Breast epithelium (tissue), 4 donors: ENCODE data around the gene PYGB. TPM values are rescaled to one million over a fixed set of nuclear protein-coding genes. Genes with fewer than 3 reads are reported as not detected.

Experiments used
- DNase-seq, 2 donors: peaks; one replicate each; pipeline ENCODE4 v3.0.0-alpha.2; 2019; ENCODE audit warnings: low spot score in 2 of 2
- H3K27ac ChIP-seq, 2 donors: fragments of 200-600 bp; sonication (generic) in 1 of 2; one replicate each; pipeline ENCODE4 v1.5.1; 2016 to 2019; ENCODE audit warnings: mild to moderate bottlenecking in 1 of 2
- H3K27me3 ChIP-seq, 2 donors: fragments of 200-600 bp; sonication (generic) in 1 of 2; one replicate each; pipeline versions ENCODE4 v1.5.1 to v1.6.0; 2017 to 2019; ENCODE audit warnings: control low read depth in 1 of 2, mild to moderate bottlenecking in 1 of 2
- H3K36me3 ChIP-seq: fragments of 200-600 bp; one replicate; pipeline ENCODE4 v1.5.1; 2019
- H3K4me1 ChIP-seq, 2 donors: fragments of 200-600 bp; sonication (generic); one replicate each; pipeline ENCODE4 v1.5.1; 2016 to 2019; ENCODE audit warnings: control low read depth in 1 of 2
- H3K4me3 ChIP-seq, 3 donors: fragments of 200-600 bp; sonication (generic); 1 replicate in 2 of 3; 2 replicates in 1 of 3; pipeline ENCODE4 v1.5.1; 2016 to 2019; ENCODE audit warnings: mild to moderate bottlenecking in 3 of 3, moderate library complexity in 2 of 3
- H3K9me3 ChIP-seq, 2 donors: fragments of 200-600 bp; sonication (generic) in 1 of 2; one replicate each; pipeline ENCODE4 v1.5.1; 2016 to 2019; ENCODE audit warnings: control low read depth in 1 of 2
- POLR2A ChIP-seq: fragments of 450-650 bp; IDR thresholded peaks from one replicate; pipeline ENCODE4 v1.6.1; 2016; ENCODE audit warnings: antibody characterized with exemption, mild to moderate bottlenecking, moderate library complexity
- POLR2AphosphoS5 ChIP-seq, 3 donors: sonication (generic); formaldehyde crosslinking; IDR thresholded peaks; one replicate each; pipeline ENCODE4 v1.6.1; 2017; ENCODE audit warnings: antibody characterized with exemption in 3 of 3
- intact Hi-C: fragments of 100-400 bp; cut with DNase I; formaldehyde crosslinking; loops from one replicate; pipeline ENCODE4 v1.15.1; 2023; ENCODE audit warnings: low total_unique reads
- total RNA-seq, 3 donors: library from RNA; depleted of rRNA; stranded (reverse); fragments of >200 nt; gene quantifications; one replicate each; pipeline ENCODE4 v1.1.0, GENCODE V29; 2016
- TF ChIP-seq, protein P1 (sequence below), 3 donors: fragments of 450-650 bp; IDR thresholded peaks; one replicate each; pipeline ENCODE4 v1.5.1; 2016 to 2017; ENCODE audit warnings: antibody characterized with exemption in 3 of 3, mild to moderate bottlenecking in 3 of 3, moderate library complexity in 3 of 3

Gene PYGB
- total RNA-seq, 3 donors from 2014 or later: 95.7 to 128 (median 121) TPM

DNA sequence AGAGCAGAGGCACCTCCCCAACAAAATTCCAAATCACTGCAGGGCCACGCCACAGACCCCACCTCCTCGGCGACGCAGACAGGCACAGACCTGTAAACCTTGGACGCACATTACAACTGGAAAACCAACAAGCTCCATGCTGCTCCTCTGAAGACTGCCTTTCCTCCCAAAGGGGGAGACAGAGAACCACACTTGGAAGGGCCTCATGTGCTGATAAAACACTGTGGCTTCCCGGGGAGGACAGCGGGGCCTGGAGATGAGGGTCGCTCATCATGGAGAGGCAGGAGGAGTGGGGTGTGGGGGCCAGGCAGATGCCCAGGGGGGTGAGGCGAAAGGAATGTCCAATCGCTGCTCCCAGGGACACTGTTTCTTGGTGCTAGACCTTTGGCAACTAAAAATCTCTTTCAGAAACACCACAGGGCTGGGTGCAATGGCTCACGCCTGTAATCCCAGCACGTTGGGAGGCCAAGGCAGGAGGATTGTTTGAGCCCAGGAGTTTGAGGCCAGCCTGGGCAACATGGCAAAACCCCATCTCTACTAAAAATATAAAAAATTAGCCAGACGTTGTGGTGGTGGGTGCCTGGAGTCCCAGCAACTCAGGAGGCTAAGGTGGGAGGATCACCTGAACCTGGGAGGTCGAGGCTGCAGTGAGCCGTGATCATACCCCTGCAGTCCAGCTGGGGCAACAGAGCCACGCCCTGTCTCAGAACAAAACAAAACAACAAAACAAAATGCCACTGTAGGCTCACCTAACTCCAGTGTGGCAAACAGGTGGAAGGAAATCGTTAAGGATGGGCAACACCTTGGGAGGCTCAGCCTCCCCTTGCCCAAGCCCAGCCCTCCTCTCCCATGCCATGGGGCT is 88.9 kb downstream of the PYGB start:
- intact Hi-C loops: no loop called here
- H3K27ac ChIP-seq: no peak overlapping the region
- no peaks in the 10 kb centered on the region for H3K9me3 ChIP-seq
- no peaks in the 10 kb centered on the region for H3K36me3 ChIP-seq
- H3K27me3 ChIP-seq: no peaks in the 10 kb centered on the region
- H3K4me3 ChIP-seq: no peak overlapping the region
- H3K4me1 ChIP-seq: no peaks in the 10 kb centered on the region
- DNase-seq: peak in 1 of 2 donors; percentile 72
- TF ChIP-seq POLR2AphosphoS5 (IDR thresholded peaks at IDR 0.05): no peak
- TF ChIP-seq POLR2A: no peak
- TF ChIP-seq, protein P1, sequence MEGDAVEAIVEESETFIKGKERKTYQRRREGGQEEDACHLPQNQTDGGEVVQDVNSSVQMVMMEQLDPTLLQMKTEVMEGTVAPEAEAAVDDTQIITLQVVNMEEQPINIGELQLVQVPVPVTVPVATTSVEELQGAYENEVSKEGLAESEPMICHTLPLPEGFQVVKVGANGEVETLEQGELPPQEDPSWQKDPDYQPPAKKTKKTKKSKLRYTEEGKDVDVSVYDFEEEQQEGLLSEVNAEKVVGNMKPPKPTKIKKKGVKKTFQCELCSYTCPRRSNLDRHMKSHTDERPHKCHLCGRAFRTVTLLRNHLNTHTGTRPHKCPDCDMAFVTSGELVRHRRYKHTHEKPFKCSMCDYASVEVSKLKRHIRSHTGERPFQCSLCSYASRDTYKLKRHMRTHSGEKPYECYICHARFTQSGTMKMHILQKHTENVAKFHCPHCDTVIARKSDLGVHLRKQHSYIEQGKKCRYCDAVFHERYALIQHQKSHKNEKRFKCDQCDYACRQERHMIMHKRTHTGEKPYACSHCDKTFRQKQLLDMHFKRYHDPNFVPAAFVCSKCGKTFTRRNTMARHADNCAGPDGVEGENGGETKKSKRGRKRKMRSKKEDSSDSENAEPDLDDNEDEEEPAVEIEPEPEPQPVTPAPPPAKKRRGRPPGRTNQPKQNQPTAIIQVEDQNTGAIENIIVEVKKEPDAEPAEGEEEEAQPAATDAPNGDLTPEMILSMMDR (IDR thresholded peaks at IDR 0.05): peak in 1 of 3 donors; percentile 50

GRCh38 chr20:25338112-25339023 is 90.5 kb downstream of the PYGB start:
- Histone ChIP-seq H3K4me1 (no peaks in the 10 kb centered on the region), H3K4me3 (no peak overlapping the region), H3K36me3 (no peaks in the 10 kb centered on the region), H3K27ac (no peak overlapping the region), H3K9me3 (no peaks in the 10 kb centered on the region), H3K27me3 (no peaks in the 10 kb centered on the region)
- DNase-seq: no peak
- TF ChIP-seq, protein P1 (IDR thresholded peaks at IDR 0.05): no peak
- TF ChIP-seq POLR2A: no peak
- no peak for TF ChIP-seq POLR2AphosphoS5 (IDR thresholded peaks at IDR 0.05)
- intact Hi-C loops: no loop called here

DNA sequence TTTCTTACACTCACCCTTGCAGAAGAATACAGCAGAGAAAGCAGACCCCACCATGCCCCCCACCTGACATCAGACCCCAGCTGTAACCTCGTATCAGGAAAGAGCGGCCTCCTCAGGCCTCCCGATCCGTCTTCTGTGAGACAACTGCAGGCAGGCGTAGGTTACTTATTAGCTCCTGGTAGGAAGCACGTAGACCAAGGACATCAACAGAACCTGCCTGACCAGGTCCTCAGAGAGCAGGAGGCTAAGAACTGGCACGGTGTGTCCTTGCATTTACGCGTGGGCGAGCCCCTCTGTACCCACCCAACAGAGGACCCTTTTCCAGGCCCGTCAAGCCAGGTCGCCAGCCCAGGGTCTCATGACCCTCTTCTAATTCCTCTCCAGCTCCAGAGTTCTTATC is 91.7 kb downstream of the PYGB start:
- Histone ChIP-seq H3K4me3 (no peak overlapping the region), H3K27ac (no peak overlapping the region), H3K36me3 (no peaks in the 10 kb centered on the region), H3K27me3 (no peaks in the 10 kb centered on the region), H3K4me1 (no peaks in the 10 kb centered on the region), H3K9me3 (no peaks in the 10 kb centered on the region)
- DNase-seq: no peak
- TF ChIP-seq, protein P1 (IDR thresholded peaks at IDR 0.05): no peak
- intact Hi-C loops: no loop called here

- intact Hi-C loops: no loop called here
- Histone ChIP-seq H3K4me3 (no peak overlapping the region), H3K27me3 (no peaks in the 10 kb centered on the region), H3K27ac (no peak overlapping the region), H3K36me3 (no peaks in the 10 kb centered on the region), H3K4me1 (no peaks in the 10 kb centered on the region), H3K9me3 (no peaks in the 10 kb centered on the region)
- no peak for DNase-seq
- TF ChIP-seq, protein P1 (IDR thresholded peaks at IDR 0.05): no peak
- TF ChIP-seq POLR2A (no peak), POLR2AphosphoS5 (IDR thresholded peaks at IDR 0.05) (no peak)
Observed at GRCh38 chr20:25340380-25340779, 92.5 kb downstream of the PYGB start.
